Vagina (tissue), 2 donors: Measurements from ENCODE around the gene PLEKHA5. TPM values are rescaled to one million over a fixed set of nuclear protein-coding genes. Genes with fewer than 3 reads are reported as not detected.
"Not testable (repeated sequence)": the region's sequence is repeated elsewhere in the genome, so short reads cannot be mapped to it uniquely, and the experiment has no call there.

Experiments used
- DNase-seq, 2 donors: peaks; one replicate each; pipeline ENCODE4 v3.0.0-alpha.2; 2017; ENCODE audit errors: extremely low spot score in 2 of 2
- H3K27ac ChIP-seq: fragments of 200-600 bp; sonication (generic); one replicate; pipeline ENCODE4 v1.5.1; 2019
- H3K27me3 ChIP-seq: fragments of 200-600 bp; sonication (generic); one replicate; pipeline ENCODE4 v1.5.1; 2019
- H3K36me3 ChIP-seq, 2 donors: fragments of 200-600 bp; sonication (generic); one replicate each; pipeline ENCODE4 v1.5.1; 2017 to 2019
- H3K4me1 ChIP-seq: fragments of 200-600 bp; sonication (generic); one replicate; pipeline ENCODE4 v1.5.1; 2019
- H3K4me3 ChIP-seq, 2 donors: fragments of 200-600 bp; sonication (generic); 1 replicate in 1 of 2; 2 replicates in 1 of 2; pipeline ENCODE4 v1.5.1; 2016 to 2019
- H3K9me3 ChIP-seq: fragments of 200-600 bp; sonication (generic); one replicate; pipeline ENCODE4 v1.5.1; 2019
- CTCF ChIP-seq, 3 experiments: fragments of 450-650 bp in 2 of 3; fragments of 200-600 bp in 1 of 3; sonication (generic) in 1 of 3; IDR thresholded peaks; one replicate each; pipeline ENCODE4 v1.5.1; 2017 to 2019; ENCODE audit warnings: antibody characterized with exemption in 3 of 3, mild to moderate bottlenecking in 2 of 3, moderate library complexity in 2 of 3
- POLR2A ChIP-seq, 2 donors: fragments of 450-650 bp; IDR thresholded peaks; one replicate each; pipeline ENCODE4 v1.6.1; 2017; ENCODE audit warnings: antibody characterized with exemption in 2 of 2, mild to moderate bottlenecking in 2 of 2, moderate library complexity in 2 of 2
- POLR2AphosphoS5 ChIP-seq, 2 donors: sonication (generic); formaldehyde crosslinking; IDR thresholded peaks; one replicate each; pipeline ENCODE4 v1.9.0; 2017; ENCODE audit warnings: antibody characterized with exemption in 2 of 2, mild to moderate bottlenecking in 2 of 2, low read depth in 1 of 2; ENCODE audit not compliant: insufficient read depth in 1 of 2
- intact Hi-C: fragments of 100-400 bp; cut with DNase I; formaldehyde crosslinking; loops from one replicate; pipeline ENCODE4 v1.15.1; 2023
- total RNA-seq: library from RNA; depleted of rRNA; stranded (reverse); fragments of >200 nt; gene quantifications from one replicate; pipeline ENCODE4 v1.2.3, GENCODE V29; 2016

Gene PLEKHA5
- total RNA-seq, 1 donor from 2014 or later: 58.4 TPM

- TF ChIP-seq CTCF (IDR thresholded peaks at IDR 0.05): no peak
- no peak for TF ChIP-seq POLR2A (IDR thresholded peaks at IDR 0.05)
- no peak for TF ChIP-seq POLR2AphosphoS5 (IDR thresholded peaks at IDR 0.05; ENCODE audit: insufficient read depth in 1 of 2, low read depth in 1 of 2)
- Histone ChIP-seq H3K27me3 (no peaks in the 10 kb centered on the region), H3K27ac (no peak overlapping the region), H3K4me1 (peaks cover 34% of the 10 kb centered on the region), H3K4me3 (no peak overlapping the region), H3K36me3 (no peaks in the 10 kb centered on the region), H3K9me3 (no peaks in the 10 kb centered on the region)
- intact Hi-C loops: no loop called here
- no peak for DNase-seq
Measured at GRCh38 chr12:19227190-19227879, 97.8 kb downstream of the PLEKHA5 start.

- Histone ChIP-seq H3K27me3 (no peaks in the 10 kb centered on the region), H3K27ac (no peak overlapping the region), H3K4me3 (no peak overlapping the region), H3K9me3 (no peaks in the 10 kb centered on the region), H3K4me1 (peaks cover 29% of the 10 kb centered on the region), H3K36me3 (no peaks in the 10 kb centered on the region)
- DNase-seq: no peak
- TF ChIP-seq POLR2AphosphoS5 (IDR thresholded peaks at IDR 0.05; ENCODE audit: insufficient read depth in 1 of 2, low read depth in 1 of 2) (no peak), POLR2A (IDR thresholded peaks at IDR 0.05) (no peak), CTCF (IDR thresholded peaks at IDR 0.05) (no peak)
- intact Hi-C loops: no loop called here
Measured at GRCh38 chr12:19227880-19228210, 98.3 kb downstream of the PLEKHA5 start.

- intact Hi-C loops: not testable (repeated sequence)
Measured at GRCh38 chr12:19229021-19229420, 99.5 kb downstream of the PLEKHA5 start.

GRCh38 chr12:19230299-19230866 is 100.8 kb downstream of the PLEKHA5 start:
- H3K4me1 ChIP-seq: peaks cover 39% of the 10 kb centered on the region
- TF ChIP-seq POLR2AphosphoS5 (IDR thresholded peaks at IDR 0.05; ENCODE audit: insufficient read depth in 1 of 2, low read depth in 1 of 2) (no peak), CTCF (IDR thresholded peaks at IDR 0.05) (no peak), POLR2A (IDR thresholded peaks at IDR 0.05) (no peak)
- H3K27ac ChIP-seq: no peak overlapping the region
- no peaks in the 10 kb centered on the region for H3K9me3 ChIP-seq
- intact Hi-C loops: no loop called here
- no peaks in the 10 kb centered on the region for H3K27me3 ChIP-seq
- H3K4me3 ChIP-seq: no peak overlapping the region
- DNase-seq: no peak
- H3K36me3 ChIP-seq: no peaks in the 10 kb centered on the region

More at GRCh38 chr12:19229021-19229420, 99.5 kb downstream of the PLEKHA5 start:
- H3K4me3 ChIP-seq, H3K9me3 ChIP-seq, H3K27me3 ChIP-seq, DNase-seq, H3K36me3 ChIP-seq, H3K27ac ChIP-seq: not testable (repeated sequence)
- peaks cover 25% of the 10 kb centered on the region for H3K4me1 ChIP-seq

- peaks cover 44% of the 10 kb centered on the region for H3K4me1 ChIP-seq
- no peak overlapping the region for H3K27ac ChIP-seq
- H3K4me3 ChIP-seq: no peak overlapping the region
- H3K36me3 ChIP-seq: no peaks in the 10 kb centered on the region
- TF ChIP-seq POLR2A (IDR thresholded peaks at IDR 0.05) (no peak), CTCF (IDR thresholded peaks at IDR 0.05) (no peak), POLR2AphosphoS5 (IDR thresholded peaks at IDR 0.05; ENCODE audit: insufficient read depth in 1 of 2, low read depth in 1 of 2) (no peak)
- no peaks in the 10 kb centered on the region for H3K27me3 ChIP-seq
- H3K9me3 ChIP-seq: no peaks in the 10 kb centered on the region
- no peak for DNase-seq
- intact Hi-C loops: no loop called here
Measured at GRCh38 chr12:19230896-19231295, 101.4 kb downstream of the PLEKHA5 start.
